HEK293 (cell line): ENCODE results near the gene DLGAP5.

Source experiments
- CTCF ChIP-seq: fragments of 450-650 bp; formaldehyde crosslinking; IDR thresholded peaks from 2 replicates; pipeline ENCODE4 v1.5.1; 2016; ENCODE audit warnings: missing biosample characterization, missing genetic modification characterization
- KLF16 ChIP-seq: fragments of 450-650 bp; formaldehyde crosslinking; IDR thresholded peaks from 2 replicates; pipeline ENCODE4 v1.5.1; 2017; ENCODE audit warnings: missing biosample characterization, missing genetic modification characterization
- MEIS1 ChIP-seq: sonication (generic); formaldehyde crosslinking; IDR thresholded peaks from 2 replicates; pipeline ENCODE4 v1.8.1; 2022; ENCODE audit warnings: missing genetic modification reagents, mild to moderate bottlenecking, borderline replicate concordance
- MYNN ChIP-seq: fragments of 450-650 bp; formaldehyde crosslinking; IDR thresholded peaks from 2 replicates; pipeline ENCODE4 v1.5.1; 2016; ENCODE audit warnings: missing biosample characterization, missing genetic modification characterization, borderline replicate concordance
- TCF7L2 ChIP-seq: IDR thresholded peaks from 2 replicates; pipeline ENCODE4 v1.6.1; 2011; ENCODE audit warnings: low read depth, mild to moderate bottlenecking, inconsistent platforms, low read length, moderate library complexity, borderline replicate concordance
- ZBTB20 ChIP-seq: fragments of 450-650 bp; formaldehyde crosslinking; IDR thresholded peaks from 2 replicates; pipeline ENCODE4 v1.5.1; 2016; ENCODE audit warnings: missing biosample characterization, missing genetic modification characterization
- ZBTB48 ChIP-seq: fragments of 450-650 bp; formaldehyde crosslinking; IDR thresholded peaks from 2 replicates; pipeline ENCODE4 v1.5.1; 2016; ENCODE audit warnings: missing biosample characterization, missing genetic modification characterization
- ZFP41 ChIP-seq: fragments of 450-650 bp; formaldehyde crosslinking; IDR thresholded peaks from 2 replicates; pipeline ENCODE4 v1.5.1; 2016; ENCODE audit warnings: missing biosample characterization, missing genetic modification characterization, borderline replicate concordance
- ZNF354C ChIP-seq: fragments of 450-650 bp; formaldehyde crosslinking; IDR thresholded peaks from 2 replicates; pipeline ENCODE4 v1.5.1; 2016; ENCODE audit warnings: missing biosample characterization, missing genetic modification characterization, low read depth, borderline replicate concordance
- ZNF416 ChIP-seq: fragments of 450-650 bp; formaldehyde crosslinking; IDR thresholded peaks from 2 replicates; pipeline ENCODE4 v1.5.1; 2016; ENCODE audit warnings: missing biosample characterization, missing genetic modification characterization

DNA sequence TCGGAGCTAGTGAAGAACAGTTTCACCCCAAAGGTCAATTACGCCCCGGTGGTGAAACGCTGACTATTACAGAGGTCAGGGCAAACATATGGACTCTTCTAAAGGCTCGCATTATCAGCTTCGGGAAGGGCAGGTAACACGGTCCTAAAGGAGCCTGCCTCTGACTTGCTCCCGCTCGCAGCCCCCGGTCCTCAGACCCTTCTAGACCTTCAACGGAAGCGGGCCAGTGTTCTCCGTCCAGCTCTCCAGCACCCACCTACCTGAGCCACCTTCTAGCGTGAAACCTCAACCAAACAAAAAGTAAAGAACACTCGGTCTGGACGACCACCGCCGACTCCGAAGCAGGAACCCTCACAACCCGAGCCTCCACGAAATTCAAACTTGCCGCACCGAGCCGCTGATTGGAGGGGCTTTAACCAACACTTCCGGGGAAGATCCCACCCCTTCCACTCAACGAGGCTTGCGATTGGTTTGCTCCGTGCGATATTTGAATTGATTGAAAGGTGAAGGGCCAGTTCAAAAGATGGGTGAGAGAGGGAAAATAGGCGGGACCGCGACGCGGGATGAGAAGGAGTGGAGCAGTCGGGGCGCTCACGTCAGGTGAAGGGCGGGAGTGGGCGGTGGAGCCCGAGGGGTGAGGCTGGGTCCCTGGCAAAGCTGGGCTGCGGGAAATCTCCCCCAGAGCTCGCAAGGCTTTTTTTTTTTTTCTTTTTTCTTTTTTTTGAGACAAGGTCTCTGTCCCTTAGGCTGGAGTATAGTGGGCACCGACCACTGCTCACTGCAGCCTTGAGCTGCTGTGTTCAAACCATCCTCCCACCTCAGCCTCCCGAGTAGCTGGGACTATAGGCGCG is at the start of gene DLGAP5:
- TF ChIP-seq MYNN, result no peak
- TF ChIP-seq ZFP41 (tag by site-specific recombination), result no peak
- no peak for TF ChIP-seq ZNF354C (tag by site-specific recombination)
- TF ChIP-seq CTCF (tag by site-specific recombination), result no peak
- TF ChIP-seq ZNF416, result no peak
- peak; percentile 33; the same call in 1 of the 2 replicates for TF ChIP-seq KLF16
- no peak for TF ChIP-seq TCF7L2
- no peak for TF ChIP-seq MEIS1 (CRISPR knock-in tag)
- TF ChIP-seq ZBTB20 (tag by site-specific recombination), result no peak
- TF ChIP-seq ZBTB48 (tag by site-specific recombination), result peak; percentile 93
